HepG2 (cell line): Measurements from ENCODE around the gene GPATCH11. TPM values are rescaled to one million over a fixed set of nuclear protein-coding genes. Genes with fewer than 3 reads are reported as not detected.

Experiments used
- GZF1 ChIP-seq: sonication (generic); formaldehyde crosslinking; IDR thresholded peaks from 2 replicates; pipeline ENCODE4 v1.5.1; 2020; ENCODE audit warnings: mild to moderate bottlenecking, missing genetic modification reagents
- KLF6 ChIP-seq: IDR thresholded peaks from 2 replicates; pipeline ENCODE4 v1.8.0; 2016; ENCODE audit warnings: missing biosample characterization, missing genetic modification reagents
- MAFK ChIP-seq, 2 experiments: IDR thresholded peaks in 1 of 2; conservative IDR thresholded peaks in 1 of 2; 2 replicates each; pipeline ENCODE4 v1.6.1; 2011; ENCODE audit warnings: improper control_type of control experiment in 2 of 2, low read length in 2 of 2
- NONO ChIP-seq, 2 experiments: fragments of 450-650 bp in 1 of 2; sonication (generic) in 1 of 2; formaldehyde crosslinking in 1 of 2; IDR thresholded peaks in 1 of 2; conservative IDR thresholded peaks in 1 of 2; 2 replicates each; pipeline versions ENCODE4 v1.6.1 to v1.8.0; 2017 to 2022; ENCODE audit warnings: mild to moderate bottlenecking in 1 of 2, missing genetic modification reagents in 1 of 2, moderate library complexity in 1 of 2
- PAX8 ChIP-seq: sonication (generic); formaldehyde crosslinking; IDR thresholded peaks from 2 replicates; pipeline ENCODE4 v1.8.0; 2022; ENCODE audit warnings: mild to moderate bottlenecking, missing genetic modification reagents, borderline replicate concordance
- PITX1 ChIP-seq: sonication (generic); formaldehyde crosslinking; IDR thresholded peaks from 2 replicates; pipeline ENCODE4 v1.5.1; 2020; ENCODE audit warnings: mild to moderate bottlenecking, missing genetic modification reagents
- RBFOX2 ChIP-seq: fragments of 200-400 bp; formaldehyde crosslinking; IDR thresholded peaks from 2 replicates; pipeline ENCODE4 v1.6.1; 2017; ENCODE audit warnings: low read depth, mild to moderate bottlenecking, low read length
- RBM39 ChIP-seq: fragments of 200-400 bp; formaldehyde crosslinking; IDR thresholded peaks from one replicate; pipeline ENCODE4 v1.6.1; 2018; ENCODE audit warnings: antibody characterized with exemption, mild to moderate bottlenecking, low read depth, low read length; ENCODE audit not compliant: poor library complexity, severe bottlenecking
- SIN3A ChIP-seq: IDR thresholded peaks from 2 replicates; pipeline ENCODE4 v1.6.1; 2011; ENCODE audit warnings: low read depth, mild to moderate bottlenecking, control low read depth, low read length, borderline replicate concordance
- U2AF1 ChIP-seq: fragments of 200-400 bp; formaldehyde crosslinking; optimal IDR thresholded peaks from 2 replicates; pipeline ENCODE3; 2017; ENCODE audit warnings: mild to moderate bottlenecking, low read depth, low read length
- U2AF2 ChIP-seq: fragments of 200-400 bp; formaldehyde crosslinking; IDR thresholded peaks from 2 replicates; pipeline ENCODE4 v1.6.1; 2017; ENCODE audit warnings: low read depth, mild to moderate bottlenecking, low read length
- WIZ ChIP-seq: sonication (generic); formaldehyde crosslinking; IDR thresholded peaks from 2 replicates; pipeline ENCODE4 v1.5.1; 2020; ENCODE audit warnings: mild to moderate bottlenecking, missing genetic modification reagents
- ZNF296 ChIP-seq: sonication (generic); formaldehyde crosslinking; conservative IDR thresholded peaks from 2 replicates; pipeline ENCODE4 v1.5.0; 2020; ENCODE audit warnings: mild to moderate bottlenecking, missing genetic modification reagents
- ZNF431 ChIP-seq: sonication (generic); formaldehyde crosslinking; IDR thresholded peaks from 2 replicates; pipeline ENCODE4 v1.9.0; 2022; ENCODE audit warnings: missing genetic modification reagents, low read depth, mild to moderate bottlenecking, borderline replicate concordance
- ZNF777 ChIP-seq: sonication (generic); formaldehyde crosslinking; IDR thresholded peaks from 2 replicates; pipeline ENCODE4 v1.4.0; 2020; ENCODE audit warnings: missing genetic modification reagents
- polyA plus RNA-seq, 8 experiments: library from polyadenylated mRNA; depleted of rRNA in 3 of 8; stranded (reverse) in 7 of 8; unstranded in 1 of 8; fragments of >200 nt; fragmentation: Illumina TruSeq in 4 of 8; extraction: Trizol in 4 of 8; gene quantifications; 2 replicates each; pipeline versions ENCODE4 v1.2.1 to v1.2.3, GENCODE V29; 2011 to 2016; ENCODE audit warnings: low read depth in 4 of 8, missing spikeins in 1 of 8, mixed read lengths in 1 of 8; ENCODE audit not compliant: insufficient read depth in 1 of 8
- total RNA-seq, 5 experiments: library from RNA; depleted of rRNA; stranded (reverse); fragments of >200 nt; fragmentation: Illumina TruSeq; extraction: Trizol; gene quantifications; 2 replicates each; pipeline ENCODE4 v1.2.3, GENCODE V29; 2016; ENCODE audit warnings: low read depth in 1 of 5
- TF ChIP-seq, protein P1 (sequence below): sonication (generic); formaldehyde crosslinking; IDR thresholded peaks from 2 replicates; pipeline ENCODE4 v1.5.0; 2020; ENCODE audit warnings: missing genetic modification reagents
- TF ChIP-seq, protein P2 (sequence below): sonication (generic); formaldehyde crosslinking; IDR thresholded peaks from 2 replicates; pipeline ENCODE4 v1.4.0; 2020; ENCODE audit warnings: missing genetic modification reagents; ENCODE audit errors: not compliant biosample characterization
- TF ChIP-seq, protein P3 (sequence below): sonication (generic); formaldehyde crosslinking; IDR thresholded peaks from 2 replicates; pipeline ENCODE4 v1.5.1; 2020; ENCODE audit warnings: missing genetic modification reagents, mild to moderate bottlenecking, borderline replicate concordance
- TF ChIP-seq, protein P4 (sequence below): sonication (generic); formaldehyde crosslinking; IDR thresholded peaks from 2 replicates; pipeline ENCODE4 v1.4.0; 2020; ENCODE audit warnings: mild to moderate bottlenecking, low read depth, missing genetic modification reagents

The GPATCH11 gene
- total and polyA plus RNA-seq, 2 of the 13 experiments (the other 11 are each of a cell fraction or from before 2014, with no cell fraction given), result 3.8 to 8.7 TPM

DNA sequence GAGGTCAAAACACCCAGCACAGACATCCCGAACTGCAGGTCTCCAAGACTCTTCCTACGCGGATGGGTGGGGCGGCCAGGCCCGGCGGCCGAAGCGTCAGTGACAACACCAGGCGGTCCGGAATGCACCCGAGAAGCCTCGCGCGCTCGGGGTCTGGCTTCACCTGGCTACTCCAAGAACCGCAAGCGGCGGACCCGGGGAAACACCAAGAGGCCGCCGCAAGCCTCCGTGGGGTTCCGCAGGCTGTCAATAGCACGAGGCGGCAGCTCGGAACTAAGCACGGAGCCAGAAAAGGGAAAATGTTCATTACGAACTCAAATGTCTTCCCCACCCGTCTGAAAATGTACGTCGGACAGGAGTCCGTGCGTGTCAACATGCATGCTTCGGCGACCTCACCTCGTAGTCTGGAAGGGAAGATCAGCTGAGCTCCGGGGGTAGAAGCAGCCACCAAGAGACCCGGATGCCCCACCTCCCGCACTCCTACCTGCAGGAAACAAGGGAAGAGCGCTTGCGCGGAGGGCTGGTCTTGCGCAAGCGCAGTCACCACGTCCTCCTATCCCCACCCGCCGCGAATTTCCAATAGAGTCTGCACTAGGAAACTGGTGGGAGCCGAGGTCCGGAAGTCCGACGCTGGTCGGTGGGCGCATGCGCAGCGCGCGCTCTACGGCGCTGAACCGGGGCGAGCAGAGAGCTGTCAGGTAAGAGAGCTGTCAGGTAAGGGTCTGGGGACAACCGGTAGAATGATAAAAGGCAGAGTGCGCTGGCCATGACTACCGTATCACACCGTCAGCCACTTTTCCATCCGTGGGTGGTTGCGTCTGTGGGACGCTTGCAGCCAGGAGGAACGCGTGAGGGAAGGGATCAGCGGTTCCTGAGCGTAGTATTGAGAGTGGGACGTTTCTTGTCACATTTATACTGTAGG, at the start of gene GPATCH11, which contains the start of gene HEATR5B (continued):
- peak; percentile 50 for TF ChIP-seq KLF6 (CRISPR knock-in tag)
- TF ChIP-seq RBM39, result peak; percentile 75
- no peak for TF ChIP-seq NONO (IDR thresholded peaks at IDR 0.05)
- peak; percentile 71 for TF ChIP-seq NONO (CRISPR knock-in tag; conservative IDR thresholded peaks at IDR 0.05)
- TF ChIP-seq, protein P1, sequence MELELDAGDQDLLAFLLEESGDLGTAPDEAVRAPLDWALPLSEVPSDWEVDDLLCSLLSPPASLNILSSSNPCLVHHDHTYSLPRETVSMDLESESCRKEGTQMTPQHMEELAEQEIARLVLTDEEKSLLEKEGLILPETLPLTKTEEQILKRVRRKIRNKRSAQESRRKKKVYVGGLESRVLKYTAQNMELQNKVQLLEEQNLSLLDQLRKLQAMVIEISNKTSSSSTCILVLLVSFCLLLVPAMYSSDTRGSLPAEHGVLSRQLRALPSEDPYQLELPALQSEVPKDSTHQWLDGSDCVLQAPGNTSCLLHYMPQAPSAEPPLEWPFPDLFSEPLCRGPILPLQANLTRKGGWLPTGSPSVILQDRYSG (CRISPR knock-in tag), result peak; percentile 84
- TF ChIP-seq, protein P2, sequence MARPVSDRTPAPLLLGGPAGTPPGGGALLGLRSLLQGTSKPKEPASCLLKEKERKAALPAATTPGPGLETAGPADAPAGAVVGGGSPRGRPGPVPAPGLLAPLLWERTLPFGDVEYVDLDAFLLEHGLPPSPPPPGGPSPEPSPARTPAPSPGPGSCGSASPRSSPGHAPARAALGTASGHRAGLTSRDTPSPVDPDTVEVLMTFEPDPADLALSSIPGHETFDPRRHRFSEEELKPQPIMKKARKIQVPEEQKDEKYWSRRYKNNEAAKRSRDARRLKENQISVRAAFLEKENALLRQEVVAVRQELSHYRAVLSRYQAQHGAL (CRISPR knock-in tag), result no peak
- peak; percentile 6; the same call in 1 of the 2 replicates for TF ChIP-seq ZNF431 (CRISPR knock-in tag)
- no peak for TF ChIP-seq U2AF2
- TF ChIP-seq GZF1 (CRISPR knock-in tag), result no peak
- TF ChIP-seq, protein P3, sequence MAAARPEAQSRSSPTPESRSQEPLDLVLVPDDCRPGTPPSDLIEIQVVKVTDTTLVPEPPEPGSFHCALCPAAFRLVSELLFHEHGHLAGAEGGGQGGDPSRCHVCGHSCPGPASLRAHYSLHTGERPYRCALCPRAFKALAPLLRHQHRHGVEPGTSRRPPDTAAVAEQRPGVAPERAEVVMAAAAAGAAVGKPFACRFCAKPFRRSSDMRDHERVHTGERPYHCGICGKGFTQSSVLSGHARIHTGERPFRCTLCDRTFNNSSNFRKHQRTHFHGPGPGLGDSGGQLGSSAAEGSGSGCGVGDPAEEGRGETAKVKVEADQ (CRISPR knock-in tag), result peak; percentile 88; the same call in 1 of the 2 replicates
- no peak for TF ChIP-seq MAFK (conservative IDR thresholded peaks at IDR 0.05 in 1 of 2, IDR thresholded peaks at IDR 0.05 in 1 of 2; ENCODE audit: low read length in 2 of 2)
- peak; percentile 70 for TF ChIP-seq RBFOX2
- TF ChIP-seq PITX1 (CRISPR knock-in tag), result 0 out of 2 replicates have a peak, but pooled peaks have one; percentile 13
- no peak for TF ChIP-seq U2AF1
- 0 out of 2 replicates have a peak, but pooled peaks have one; percentile 42 for TF ChIP-seq WIZ (CRISPR knock-in tag)
- TF ChIP-seq, protein P4, sequence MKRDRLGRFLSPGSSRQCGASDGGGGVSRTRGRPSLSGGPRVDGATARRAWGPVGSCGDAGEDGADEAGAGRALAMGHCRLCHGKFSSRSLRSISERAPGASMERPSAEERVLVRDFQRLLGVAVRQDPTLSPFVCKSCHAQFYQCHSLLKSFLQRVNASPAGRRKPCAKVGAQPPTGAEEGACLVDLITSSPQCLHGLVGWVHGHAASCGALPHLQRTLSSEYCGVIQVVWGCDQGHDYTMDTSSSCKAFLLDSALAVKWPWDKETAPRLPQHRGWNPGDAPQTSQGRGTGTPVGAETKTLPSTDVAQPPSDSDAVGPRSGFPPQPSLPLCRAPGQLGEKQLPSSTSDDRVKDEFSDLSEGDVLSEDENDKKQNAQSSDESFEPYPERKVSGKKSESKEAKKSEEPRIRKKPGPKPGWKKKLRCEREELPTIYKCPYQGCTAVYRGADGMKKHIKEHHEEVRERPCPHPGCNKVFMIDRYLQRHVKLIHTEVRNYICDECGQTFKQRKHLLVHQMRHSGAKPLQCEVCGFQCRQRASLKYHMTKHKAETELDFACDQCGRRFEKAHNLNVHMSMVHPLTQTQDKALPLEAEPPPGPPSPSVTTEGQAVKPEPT (CRISPR knock-in tag), result peak; percentile 65; the same call in 1 of the 2 replicates
- peak; percentile 79; the same call in 1 of the 2 replicates for TF ChIP-seq PAX8
- TF ChIP-seq ZNF777 (CRISPR knock-in tag), result peak; percentile 98
- TF ChIP-seq SIN3A, result no peak
- TF ChIP-seq ZNF296 (CRISPR knock-in tag), result no peak
